HCT116 (cell line): ENCODE data around the gene KCNK1. TPM values are rescaled to one million over a fixed set of nuclear protein-coding genes. Genes with fewer than 3 reads are reported as not detected.

Experiments used
- ATAC-seq: fragments of 200-7000 bp; cut with Tn5 transposase; 2 replicates; pipeline ENCODE4 v1.9.1; 2020; ENCODE audit warnings: mild to moderate bottlenecking, moderate library complexity
- BruUV-seq: library from RNA; stranded (reverse); fragments of 400-500 nt; replicated peaks from 2 replicates; lab custom pipeline; 2021; lab: Mats Ljungman, UMichigan
- CTCF ChIA-PET: fragments of 300-600 bp; sonication (Branson Sonifier 250); formaldehyde crosslinking; loops from one replicate; lab custom pipeline; 2021; ENCODE audit warnings: antibody characterized with exemption; lab: Charles Lee
- POLR2A ChIA-PET: fragments of 300-600, 350-600 bp; sonication (Branson Sonifier 250); formaldehyde crosslinking; loops from one replicate; lab custom pipeline; 2021; ENCODE audit warnings: antibody characterized with exemption; lab: Charles Lee
- RAD21 ChIA-PET, 2 experiments: fragments of 300-600 bp; sonication (Branson Sonifier 250); formaldehyde crosslinking; loops; one replicate each; lab custom pipeline; 2023; ENCODE audit warnings: low total read pairs in 2 of 2; ENCODE audit not compliant: uncharacterized antibody in 2 of 2, unreplicated experiment in 2 of 2, low non-redundant PET in 1 of 2; lab: Charles Lee
- DNase-seq: peaks from one replicate; pipeline ENCODE4 v3.0.0-alpha.2; 2010; ENCODE audit warnings: low read depth, low spot score
- H2AFZ ChIP-seq: fragments of 200-600 bp; shearing (Covaris generic), sonication (generic); 2 replicates; pipeline ENCODE4 v1.6.1; 2017; ENCODE audit warnings: low read depth, mixed run types, mixed read lengths, antibody characterized with exemption, low read length; ENCODE audit not compliant: poor library complexity, severe bottlenecking
- H3K27ac ChIP-seq: 2 replicates; pipeline ENCODE4 v1.5.1; 2012; ENCODE audit warnings: low read depth, low read length
- H3K27me3 ChIP-seq: fragments of 200-600 bp; sonication (generic); 2 replicates; pipeline ENCODE4 v1.6.1; 2016; ENCODE audit warnings: mixed run types, low read length, mixed read lengths; ENCODE audit not compliant: insufficient read depth
- H3K36me3 ChIP-seq, 2 experiments: fragments of 200-500 bp in 1 of 2; fragments of 200-600 bp in 1 of 2; sonication (Bioruptor generic) in 1 of 2; sonication (generic) in 1 of 2; 2 replicates each; pipeline versions ENCODE4 v1.5.1 to v1.6.1; 2014 to 2016; ENCODE audit warnings: low read length in 2 of 2, inconsistent platforms in 1 of 2, mixed read lengths in 1 of 2, mixed run types in 1 of 2; ENCODE audit not compliant: insufficient read depth in 2 of 2, control insufficient read depth in 1 of 2
- H3K4me1 ChIP-seq, 2 experiments: fragments of 200-600 bp in 1 of 2; sonication (generic) in 1 of 2; 2 replicates each; pipeline versions ENCODE4 v1.5.1 to v1.6.1; 2012 to 2017; ENCODE audit warnings: low read length in 2 of 2, inconsistent platforms in 1 of 2, mild to moderate bottlenecking in 1 of 2, mixed read lengths in 1 of 2, mixed run types in 1 of 2, moderate library complexity in 1 of 2; ENCODE audit not compliant: insufficient read depth in 2 of 2, control insufficient read depth in 1 of 2
- H3K4me2 ChIP-seq: fragments of 200-600 bp; sonication (generic); 2 replicates; pipeline ENCODE4 v1.6.1; 2017; ENCODE audit warnings: mixed run types, low read length, mixed read lengths
- H3K4me3 ChIP-seq, 2 experiments: fragments of 200-600 bp in 1 of 2; sonication (generic) in 1 of 2; replicated peaks in 1 of 2; 2 replicates each; pipeline ENCODE4 v1.5.1; 2011 to 2016; ENCODE audit warnings: low read length in 2 of 2, control low read depth in 1 of 2, low read depth in 1 of 2, mild to moderate bottlenecking in 1 of 2, mixed read lengths in 1 of 2, mixed run types in 1 of 2
- H3K79me2 ChIP-seq: fragments of 200-600 bp; sonication (generic); 2 replicates; pipeline ENCODE4 v1.6.1; 2017; ENCODE audit warnings: mild to moderate bottlenecking, mixed run types, low read length, moderate library complexity, mixed read lengths; ENCODE audit not compliant: insufficient read depth
- H3K9ac ChIP-seq: fragments of 200-600 bp; sonication (generic); 2 replicates; pipeline ENCODE4 v1.6.1; 2016; ENCODE audit warnings: low read length, mixed read lengths
- H3K9me2 ChIP-seq: fragments of 200-600 bp; sonication (generic), shearing (Covaris generic); 2 replicates; pipeline ENCODE4 v1.6.1; 2017; ENCODE audit warnings: mixed run types, mild to moderate bottlenecking, moderate library complexity; ENCODE audit not compliant: insufficient read depth
- H3K9me3 ChIP-seq, 2 experiments: fragments of 200-500 bp in 1 of 2; fragments of 200-600 bp in 1 of 2; sonication (Bioruptor generic) in 1 of 2; sonication (generic) in 1 of 2; 2 replicates each; pipeline ENCODE4 v1.6.1; 2014 to 2017; ENCODE audit warnings: low read length in 2 of 2, mixed read lengths in 2 of 2, inconsistent platforms in 1 of 2, low read depth in 1 of 2, mild to moderate bottlenecking in 1 of 2, mixed run types in 1 of 2, moderate library complexity in 1 of 2; ENCODE audit not compliant: control insufficient read depth in 1 of 2, insufficient read depth in 1 of 2
- H4K20me1 ChIP-seq: fragments of 200-600 bp; sonication (generic), shearing (Covaris generic); 2 replicates; pipeline ENCODE4 v1.6.1; 2017; ENCODE audit warnings: mixed run types, mild to moderate bottlenecking, moderate library complexity; ENCODE audit not compliant: insufficient read depth
- ATF3 ChIP-seq: IDR thresholded peaks from 2 replicates; pipeline ENCODE4 v1.6.1; 2012
- CBX3 ChIP-seq: IDR thresholded peaks from 2 replicates; pipeline ENCODE4 v1.6.1; 2012; ENCODE audit warnings: low read depth
- CEBPB ChIP-seq: IDR thresholded peaks from 2 replicates; pipeline ENCODE4 v1.6.1; 2012; ENCODE audit warnings: low read depth
- EGR1 ChIP-seq: IDR thresholded peaks from 2 replicates; pipeline ENCODE4 v1.6.1; 2012; ENCODE audit warnings: low read depth
- ELF1 ChIP-seq: IDR thresholded peaks from 2 replicates; pipeline ENCODE4 v1.6.1; 2012; ENCODE audit warnings: low read depth, borderline replicate concordance
- EZH2phosphoT487 ChIP-seq: fragments of 200-600 bp; IDR thresholded peaks from 2 replicates; pipeline ENCODE4 v1.6.1; 2018; ENCODE audit warnings: antibody characterized with exemption, borderline replicate concordance
- POLR2A ChIP-seq: IDR thresholded peaks from 2 replicates; pipeline ENCODE4 v1.7.0; 2011; ENCODE audit warnings: borderline replicate concordance; ENCODE audit not compliant: insufficient read depth, insufficient read length; ENCODE audit errors: extremely low read depth
- REST ChIP-seq: IDR thresholded peaks from 2 replicates; pipeline ENCODE4 v1.6.1; 2012; ENCODE audit warnings: low read depth
- SIN3A ChIP-seq: IDR thresholded peaks from 2 replicates; pipeline ENCODE4 v1.6.1; 2012; ENCODE audit warnings: low read depth
- SP1 ChIP-seq: IDR thresholded peaks from 2 replicates; pipeline ENCODE4 v1.6.1; 2012; ENCODE audit warnings: low read depth
- SRF ChIP-seq: IDR thresholded peaks from 2 replicates; pipeline ENCODE4 v1.6.1; 2012; ENCODE audit warnings: low read depth
- TCF7L2 ChIP-seq: IDR thresholded peaks from 2 replicates; pipeline ENCODE4 v1.7.0; 2011; ENCODE audit warnings: borderline replicate concordance, inconsistent platforms; ENCODE audit not compliant: insufficient read depth, insufficient read length; ENCODE audit errors: extremely low read depth
- YY1 ChIP-seq: IDR thresholded peaks from 2 replicates; pipeline ENCODE4 v1.6.1; 2011; ENCODE audit warnings: low read length, low read depth, moderate library complexity, mild to moderate bottlenecking; ENCODE audit not compliant: insufficient replicate concordance; ENCODE audit errors: extremely low read depth
- ZFX ChIP-seq: fragments of 450-650 bp; IDR thresholded peaks from 2 replicates; pipeline ENCODE4 v1.6.1; 2017
- ZNF274 ChIP-seq: fragments of 200-500 bp; sonication (Bioruptor generic); IDR thresholded peaks from 2 replicates; pipeline ENCODE4 v1.6.1; 2014; ENCODE audit warnings: mild to moderate bottlenecking, low read depth, low read length, inconsistent platforms
- intact Hi-C: fragments of 100-400 bp; cut with micrococcal nuclease; formaldehyde crosslinking; loops from 2 replicates; pipeline ENCODE4 v1.10.0; 2022
- total RNA-seq: library from RNA; stranded (reverse); gene quantifications from one replicate; pipeline ENCODE4 v1.2.1, GENCODE V29; 2021; ENCODE audit not compliant: unreplicated experiment
- TF ChIP-seq, protein P1 (sequence below): IDR thresholded peaks from 2 replicates; pipeline ENCODE4 v1.6.1; 2012

The KCNK1 gene
- total RNA-seq, 1 experiment from 2014 or later, result 28.4 TPM

- no peak overlapping the region for H2AFZ ChIP-seq
- intact Hi-C loops, result no loop called here
- H3K9ac ChIP-seq, result no peak overlapping the region
- H3K27me3 ChIP-seq, result no peaks in the 10 kb centered on the region
- H3K27ac ChIP-seq, result no peak overlapping the region
- H3K79me2 ChIP-seq, result no peaks in the 10 kb centered on the region
- H3K9me2 ChIP-seq, result no peaks in the 10 kb centered on the region
- H3K4me1 ChIP-seq, result no peaks in the 10 kb centered on the region
- ChIA-PET RAD21 (no interaction called here), POLR2A (no interaction called here), CTCF (no interaction called here)
- no TSS peak for BruUV-seq
- H3K36me3 ChIP-seq, result no peaks in the 10 kb centered on the region
- no peak overlapping the region for H3K4me2 ChIP-seq
- no peak for TF ChIP-seq REST
- TF ChIP-seq, protein P1, sequence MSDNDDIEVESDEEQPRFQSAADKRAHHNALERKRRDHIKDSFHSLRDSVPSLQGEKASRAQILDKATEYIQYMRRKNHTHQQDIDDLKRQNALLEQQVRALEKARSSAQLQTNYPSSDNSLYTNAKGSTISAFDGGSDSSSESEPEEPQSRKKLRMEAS, result no peak
- no peak for TF ChIP-seq CEBPB
- no peak for TF ChIP-seq SP1
- no peak for TF ChIP-seq SRF
- no peak for TF ChIP-seq ZNF274
- TF ChIP-seq ELF1, result no peak
- no peak for TF ChIP-seq CBX3
- no peak for TF ChIP-seq ZFX
- TF ChIP-seq TCF7L2, result no peak
- no peak for TF ChIP-seq YY1
- no peak for TF ChIP-seq EGR1
- TF ChIP-seq EZH2phosphoT487, result no peak
- TF ChIP-seq ATF3, result no peak
- no peak for TF ChIP-seq SIN3A
- no peak for TF ChIP-seq POLR2A
- no peak overlapping the region for H3K4me3 ChIP-seq
- no peaks in the 10 kb centered on the region for H4K20me1 ChIP-seq
- no peak for DNase-seq
- no peak for ATAC-seq
- H3K9me3 ChIP-seq, result no peaks in the 10 kb centered on the region
Observed at GRCh38 chr1:233719655-233720341, 105.9 kb downstream of the KCNK1 start.
